GM10248 (cell line): ENCODE data around the gene NANOS3.
A peak's percentile ranks its signal among the peaks of the same experiment; 100 is the strongest.

ENCODE experiments used
- CTCF ChIA-PET: fragments of 300-600 bp; sonication (Branson Sonifier 250); formaldehyde crosslinking; extraction: SDS; loops from one replicate; lab custom pipeline; 2021; ENCODE audit warnings: antibody characterized with exemption; lab: Yijun Ruan, JAX
- POLR2A ChIA-PET: fragments of 350-650 bp; sonication (Branson Sonifier 250); formaldehyde crosslinking; extraction: SDS; loops from one replicate; lab custom pipeline; 2020; ENCODE audit warnings: antibody characterized with exemption; lab: Yijun Ruan, JAX
- DNase-seq: peaks from one replicate; pipeline ENCODE4 v3.0.0; 2012; ENCODE audit errors: extremely low spot score
- CTCF ChIP-seq: IDR thresholded peaks from 2 replicates; pipeline ENCODE4 v1.5.1; 2012; ENCODE audit warnings: mild to moderate bottlenecking, low read depth; ENCODE audit errors: extremely low read depth, missing control alignments, control extremely low read depth

Gene NANOS3

GRCh38 chr19:13877303-13877702 is 369 bp downstream of the NANOS3 start:
- DNase-seq, result no peak
- POLR2A ChIA-PET, result no interaction called here
- TF ChIP-seq CTCF, result no peak
- CTCF ChIA-PET, result interaction anchor here (0.8 to 2.1 kb wide), 6 partner anchors 15 to 259 kb away, joined by 3 to 7 read pairs (median 4); partner anchors contain the start of genes ASF1B and MISP3

GRCh38 chr19:13880059-13881043 is 3.4 kb downstream of the NANOS3 start:
- POLR2A ChIA-PET, result no interaction called here
- DNase-seq, result peak; percentile 98
- CTCF ChIA-PET, result interaction anchor here (0.6 to 4.9 kb wide), 34 partner anchors 9 to 439 kb away, joined by 3 to 84 read pairs (median 4); partner anchors contain the start of genes ASF1B, IL27RA and MISP3
- TF ChIP-seq CTCF, result peak; percentile 95

- no peak for TF ChIP-seq CTCF
- no peak for DNase-seq
- ChIA-PET POLR2A (no interaction called here), CTCF (interaction anchor here (0.8 to 4.9 kb wide), 27 partner anchors 10 to 438 kb away, joined by 3 to 84 read pairs (median 5); partner anchors contain the start of genes ASF1B, CC2D1A, IL27RA and MISP3)
These were observed 4.3 kb downstream of the NANOS3 start for GRCh38 chr19:13881251-13881691.

GRCh38 chr19:13881692-13882418 is 4.9 kb downstream of the NANOS3 start:
- ChIA-PET CTCF (interaction anchor here (1.4 to 4.9 kb wide), 15 partner anchors 10 to 286 kb away, joined by 3 to 84 read pairs (median 8); partner anchors contain the start of genes CC2D1A, IL27RA and MISP3), POLR2A (interaction anchor here (0.6 kb wide), 1 partner anchor 244 kb away, joined by 3 read pairs; no protein-coding TSS in a partner anchor)
- TF ChIP-seq CTCF, result no peak
- DNase-seq, result peak; percentile 56

GRCh38 chr19:13882419-13882795 is 5.5 kb downstream of the NANOS3 start:
- no peak for DNase-seq
- no peak for TF ChIP-seq CTCF
- CTCF ChIA-PET, result interaction anchor here (1.4 to 4.9 kb wide), 9 partner anchors 16 to 255 kb away, joined by 3 to 84 read pairs (median 11); partner anchors contain the start of genes CC2D1A, IL27RA and MISP3
- POLR2A ChIA-PET, result interaction anchor here (0.6 kb wide), 1 partner anchor 244 kb away, joined by 3 read pairs; no protein-coding TSS in a partner anchor
